Mesendoderm (in vitro differentiated cells): ENCODE measurements around the gene COPG2.
"Not testable (repeated sequence)": the region's sequence is repeated elsewhere in the genome, so short reads cannot be mapped to it uniquely, and the experiment has no call there.

Experiments used
- DNase-seq: peaks from one replicate; pipeline ENCODE4 v3.0.0; 2013
- H2AK5ac ChIP-seq: 2 replicates; pipeline ENCODE4 v1.6.1; 2013; ENCODE audit warnings: low read length, inconsistent platforms
- H2BK120ac ChIP-seq: 2 replicates; pipeline ENCODE4 v1.6.1; 2013; ENCODE audit warnings: low read depth, mild to moderate bottlenecking, low read length, moderate library complexity, mixed read lengths
- H2BK15ac ChIP-seq: replicated peaks from 2 replicates; pipeline ENCODE4 v1.6.1; 2013; ENCODE audit warnings: low read depth, mild to moderate bottlenecking, moderate library complexity
- H2BK5ac ChIP-seq: 2 replicates; pipeline ENCODE4 v1.6.1; 2013; ENCODE audit warnings: low read length, inconsistent platforms
- H3K18ac ChIP-seq: 2 replicates; pipeline ENCODE4 v1.6.1; 2013; ENCODE audit warnings: mild to moderate bottlenecking, low read length, mixed read lengths
- H3K23ac ChIP-seq: one replicate; pipeline ENCODE4 v1.6.1; 2013; ENCODE audit warnings: low read length
- H3K27ac ChIP-seq: 2 replicates; pipeline ENCODE4 v1.5.1; 2013; ENCODE audit warnings: low read depth, mild to moderate bottlenecking, inconsistent platforms, low read length, moderate library complexity
- H3K27me3 ChIP-seq: 2 replicates; pipeline ENCODE4 v1.6.1; 2013; ENCODE audit warnings: low read length, control low read depth, mild to moderate bottlenecking, inconsistent platforms; ENCODE audit not compliant: insufficient read depth, poor library complexity
- H3K36me3 ChIP-seq: 2 replicates; pipeline ENCODE4 v1.6.1; 2013; ENCODE audit warnings: low read length, inconsistent platforms; ENCODE audit not compliant: control insufficient read depth, insufficient read depth
- H3K4ac ChIP-seq: one replicate; pipeline ENCODE4 v1.6.1; 2013; ENCODE audit warnings: low read depth, mild to moderate bottlenecking, low read length, moderate library complexity
- H3K4me1 ChIP-seq: 2 replicates; pipeline ENCODE4 v1.6.1; 2013; ENCODE audit warnings: low read depth, low read length, inconsistent platforms; ENCODE audit not compliant: control insufficient read depth
- H3K4me2 ChIP-seq: 2 replicates; pipeline ENCODE4 v1.6.1; 2013; ENCODE audit warnings: low read length
- H3K4me3 ChIP-seq: 2 replicates; pipeline ENCODE4 v1.5.1; 2013; ENCODE audit warnings: mild to moderate bottlenecking, low read length
- H3K56ac ChIP-seq: one replicate; pipeline ENCODE4 v1.6.1; 2013; ENCODE audit warnings: low read length
- H3K79me1 ChIP-seq: 2 replicates; pipeline ENCODE4 v1.6.1; 2013; ENCODE audit warnings: low read length, inconsistent platforms
- H3K79me2 ChIP-seq: 2 replicates; pipeline ENCODE4 v1.6.1; 2013; ENCODE audit warnings: mild to moderate bottlenecking, low read length; ENCODE audit not compliant: control insufficient read depth, insufficient read depth
- H3K9ac ChIP-seq: 2 replicates; pipeline ENCODE4 v1.6.1; 2013; ENCODE audit warnings: low read length, inconsistent platforms
- H4K5ac ChIP-seq: one replicate; pipeline ENCODE4 v1.6.1; 2013; ENCODE audit warnings: low read length
- H4K8ac ChIP-seq: one replicate; pipeline ENCODE4 v1.6.1; 2013; ENCODE audit warnings: low read depth, mild to moderate bottlenecking, control low read depth, low read length, moderate library complexity
- WGBS: extraction: QIAGEN DNeasy Blood & Tissue Kit; methylation state at CpG from one replicate; pipeline ENCODE4 v1.1.7; 2013; ENCODE audit warnings: low lambda C conversion rate, missing lambda C conversion rate; ENCODE audit not compliant: insufficient coverage; ENCODE audit errors: extremely low coverage; 5-methylcytosine and 5-hydroxymethylcytosine counted together

Gene COPG2

DNA sequence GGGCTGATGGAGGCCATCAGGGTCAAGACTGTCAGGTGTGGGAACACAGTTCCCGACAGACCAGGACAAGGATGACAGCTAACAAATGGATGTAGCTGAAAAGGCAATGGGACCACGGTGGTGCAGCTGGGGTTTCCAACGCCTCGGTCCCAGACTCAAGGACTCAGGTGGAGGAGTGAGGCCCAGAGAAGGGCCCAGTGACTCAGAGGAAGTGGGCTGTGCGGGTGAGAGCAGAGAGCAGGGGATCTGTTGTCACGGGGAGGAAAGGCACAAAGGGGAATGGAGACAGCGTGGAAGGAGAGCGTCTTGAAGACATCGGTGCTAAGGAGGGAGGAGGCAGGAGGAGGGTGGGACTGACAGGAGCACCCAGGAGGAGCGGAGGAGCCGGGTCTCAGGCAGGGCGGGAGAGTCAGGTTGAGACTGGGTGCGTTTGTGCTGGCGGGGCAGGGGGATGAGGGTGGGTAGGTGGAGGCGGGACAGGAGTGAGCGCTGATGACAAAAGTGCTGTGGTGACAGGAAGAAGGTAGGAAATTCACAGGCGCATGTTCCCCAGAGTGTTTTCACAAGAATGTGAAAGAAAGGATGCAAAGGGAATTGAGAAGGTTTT is 144.9 kb downstream of the COPG2 start:
- H2BK15ac ChIP-seq, H3K4me1 ChIP-seq, H3K23ac ChIP-seq, H3K4ac ChIP-seq, H3K18ac ChIP-seq, H3K79me2 ChIP-seq, H3K27me3 ChIP-seq, H3K36me3 ChIP-seq, H2BK120ac ChIP-seq, DNase-seq, H2AK5ac ChIP-seq, H3K4me3 ChIP-seq, H2BK5ac ChIP-seq, H3K79me1 ChIP-seq, H3K4me2 ChIP-seq, H3K27ac ChIP-seq, H4K5ac ChIP-seq, H3K9ac ChIP-seq, H3K56ac ChIP-seq, H4K8ac ChIP-seq: not testable (repeated sequence)
- no CpG with 5 or more reads among the region's 17 CpGs for WGBS

DNA sequence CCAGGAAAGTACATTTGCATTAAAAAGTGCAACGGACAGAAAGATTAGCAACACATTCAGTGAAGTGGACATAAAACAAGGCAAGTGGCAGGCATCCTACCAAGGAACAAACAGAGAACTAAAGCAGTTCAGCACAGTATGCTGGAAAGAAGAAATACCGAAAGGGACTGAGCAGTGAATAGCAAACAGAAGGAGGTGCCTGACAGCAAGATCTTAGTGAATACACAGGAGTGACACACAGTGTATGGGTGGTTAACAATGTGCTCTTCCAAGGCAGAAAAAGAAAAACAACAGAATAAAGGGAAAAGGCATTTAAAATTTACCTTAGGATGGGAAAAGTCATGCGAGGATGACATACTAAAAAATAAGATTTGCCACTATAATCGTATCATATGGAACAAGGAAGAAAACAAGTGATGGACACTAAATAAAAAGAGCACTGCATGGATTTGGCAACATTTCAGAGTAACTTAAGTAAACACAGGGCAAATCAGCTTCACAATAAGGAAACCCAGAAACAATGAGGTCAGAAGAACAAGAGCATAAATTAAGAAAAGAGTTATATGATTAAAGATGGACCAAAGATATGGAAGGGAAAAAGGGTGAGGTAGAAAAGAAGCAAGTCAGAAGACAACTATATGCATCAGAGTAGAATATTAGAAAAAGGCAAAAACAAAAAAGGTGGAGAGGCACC is 147.1 kb downstream of the COPG2 start:
- Histone ChIP-seq H4K5ac (no peak overlapping the region), H3K18ac (no peak overlapping the region), H3K4me3 (no peak overlapping the region), H3K9ac (no peak overlapping the region), H2BK120ac (no peak overlapping the region), H3K79me1 (no peaks in the 10 kb centered on the region), H4K8ac (no peak overlapping the region), H3K23ac (no peak overlapping the region), H3K27me3 (no peaks in the 10 kb centered on the region), H3K79me2 (no peaks in the 10 kb centered on the region), H3K27ac (no peak overlapping the region), H2AK5ac (no peak overlapping the region), H3K36me3 (no peaks in the 10 kb centered on the region), H3K56ac (no peak overlapping the region), H2BK5ac (no peak overlapping the region), H3K4me1 (no peaks in the 10 kb centered on the region), H3K4me2 (no peak overlapping the region), H3K4ac (no peak overlapping the region), H2BK15ac (no peak overlapping the region)
- no CpG with 5 or more reads among the region's 4 CpGs for WGBS
- no peak for DNase-seq

DNA sequence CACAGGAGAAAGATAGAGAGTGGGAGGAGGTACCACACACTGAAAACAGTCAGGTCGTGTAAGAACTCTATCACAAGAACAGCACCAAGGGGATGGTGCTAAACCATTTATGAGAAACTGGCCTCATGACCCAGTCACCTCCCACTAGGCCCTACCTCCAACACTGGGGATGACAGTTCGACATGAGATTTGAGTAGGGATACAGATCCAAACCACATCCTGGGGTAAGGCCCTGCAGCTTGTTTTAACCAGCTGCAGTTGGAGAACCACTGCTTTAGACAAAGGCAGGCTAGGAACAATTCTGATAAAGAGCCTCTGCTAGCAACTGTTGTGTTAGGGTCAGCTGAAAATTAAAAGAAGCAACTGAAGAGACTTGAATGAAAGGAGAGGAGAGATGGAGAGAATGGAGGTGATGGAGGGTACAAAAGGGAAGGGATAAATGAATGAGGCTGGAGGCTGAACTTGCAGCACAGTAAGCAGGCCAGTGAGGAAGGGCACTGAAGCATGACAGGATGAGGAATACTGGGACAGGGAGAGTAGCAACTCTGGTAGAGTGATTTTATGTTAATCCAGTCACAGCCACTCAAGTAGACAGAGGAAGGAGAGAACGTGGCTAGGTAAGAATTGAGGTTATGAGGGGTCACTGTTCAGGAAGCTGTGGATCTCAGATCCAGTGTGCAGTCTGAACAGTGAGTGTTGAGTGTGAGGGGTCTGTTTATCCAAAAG is 153.1 kb downstream of the COPG2 start:
- H3K4me3 ChIP-seq: no peak overlapping the region
- WGBS: no CpG with 5 or more reads among the region's 3 CpGs
- H3K4me2 ChIP-seq: no peak overlapping the region
- H3K4me1 ChIP-seq: no peaks in the 10 kb centered on the region
- DNase-seq: no peak
- H3K79me1 ChIP-seq: no peaks in the 10 kb centered on the region
- H4K5ac ChIP-seq: no peak overlapping the region
- H3K18ac ChIP-seq: no peak overlapping the region
- no peaks in the 10 kb centered on the region for H3K36me3 ChIP-seq
- no peaks in the 10 kb centered on the region for H3K79me2 ChIP-seq
- no peak overlapping the region for H2BK5ac ChIP-seq
- no peak overlapping the region for H3K56ac ChIP-seq
- no peak overlapping the region for H2BK15ac ChIP-seq
- no peak overlapping the region for H4K8ac ChIP-seq
- no peak overlapping the region for H2AK5ac ChIP-seq
- no peak overlapping the region for H2BK120ac ChIP-seq
- H3K27me3 ChIP-seq: no peaks in the 10 kb centered on the region
- H3K4ac ChIP-seq: no peak overlapping the region
- H3K23ac ChIP-seq: no peak overlapping the region
- H3K27ac ChIP-seq: no peak overlapping the region
- H3K9ac ChIP-seq: no peak overlapping the region

DNA sequence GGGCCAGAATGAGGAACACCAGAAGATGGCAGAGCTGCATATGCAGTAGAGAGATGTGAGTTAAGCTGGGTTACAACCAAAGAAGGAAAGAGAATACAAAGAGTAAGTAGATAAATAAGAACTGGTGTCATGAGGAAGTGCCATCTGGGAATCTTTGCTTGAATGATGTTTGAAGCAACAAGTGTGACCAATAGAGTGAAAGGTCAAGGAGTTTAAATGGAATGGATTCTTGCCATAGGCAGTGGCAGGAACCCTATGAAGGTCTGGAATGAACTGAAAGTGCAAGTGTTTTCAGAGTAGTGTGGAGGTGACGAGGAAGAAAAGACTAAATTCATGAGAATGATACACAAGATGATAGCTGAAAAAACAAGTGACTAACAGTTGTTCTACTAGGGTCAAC is 155.1 kb downstream of the COPG2 start:
- Histone ChIP-seq H2BK120ac (no peak overlapping the region), H3K36me3 (peaks cover 2% of the 10 kb centered on the region), H3K9ac (no peak overlapping the region), H2AK5ac (no peak overlapping the region), H2BK15ac (no peak overlapping the region), H3K4ac (no peak overlapping the region), H3K23ac (no peak overlapping the region), H3K56ac (no peak overlapping the region), H3K27ac (no peak overlapping the region), H3K18ac (no peak overlapping the region), H3K79me2 (no peaks in the 10 kb centered on the region), H3K4me3 (no peak overlapping the region), H3K79me1 (no peaks in the 10 kb centered on the region), H2BK5ac (no peak overlapping the region), H3K4me2 (no peak overlapping the region), H3K4me1 (no peaks in the 10 kb centered on the region), H4K5ac (no peak overlapping the region), H3K27me3 (no peaks in the 10 kb centered on the region), H4K8ac (no peak overlapping the region)
- no peak for DNase-seq
- no CpG with 5 or more reads among the region's 1 CpG for WGBS

- H2BK15ac ChIP-seq, H3K4me3 ChIP-seq, H3K79me1 ChIP-seq, H2AK5ac ChIP-seq, H3K4me2 ChIP-seq, H3K23ac ChIP-seq, H3K27ac ChIP-seq, H3K27me3 ChIP-seq, H2BK5ac ChIP-seq, DNase-seq, H3K18ac ChIP-seq, H2BK120ac ChIP-seq, H3K9ac ChIP-seq, H3K79me2 ChIP-seq, H3K56ac ChIP-seq, H4K8ac ChIP-seq, H3K36me3 ChIP-seq, H4K5ac ChIP-seq, H3K4me1 ChIP-seq, H3K4ac ChIP-seq: not testable (repeated sequence)
- no CpG with 5 or more reads among the region's 3 CpGs for WGBS
These were observed 156.5 kb downstream of the COPG2 start for GRCh38 chr7:130512038-130512437.
